ENCODE results near the gene EIF2D. TPM values are rescaled to one million over a fixed set of nuclear protein-coding genes. Genes with fewer than 3 reads are reported as not detected.

EIF2D gene
- total RNA-seq, 2 donors from 2014 or later, result 38.3 to 41.9 TPM

- Mint-ChIP-seq H3K4me1 (peaks cover 3% of the 10 kb centered on the region), H3K36me3 (ENCODE audit: low read depth) (peaks cover 13% of the 10 kb centered on the region), H3K9me3 (no peaks in the 10 kb centered on the region), H3K4me3 (no peak overlapping the region), H3K27me3 (ENCODE audit: insufficient read depth) (no peaks in the 10 kb centered on the region), H3K27ac (no peak overlapping the region)
- no peak for DNase-seq
- Histone ChIP-seq H3K9me3 (ENCODE audit: control insufficient read depth, low read length) (no peaks in the 10 kb centered on the region), H3K4me1 (ENCODE audit: control insufficient read depth, insufficient read depth, low read length) (no peaks in the 10 kb centered on the region), H3K27ac (ENCODE audit: low read depth, low read length) (peak overlapping the region; percentile 42), H3K36me3 (ENCODE audit: control insufficient read depth, insufficient read depth, low read length) (peaks cover 30% of the 10 kb centered on the region), H3K9ac (ENCODE audit: extremely low read depth, low read length, poor library complexity, severe bottlenecking) (no peak overlapping the region), H3K4me3 (ENCODE audit: low read length) (no peak overlapping the region), H3K27me3 (ENCODE audit: control insufficient read depth, insufficient read depth, low read length, poor library complexity, severe bottlenecking) (no peaks in the 10 kb centered on the region)
- WGBS, 2 experiments (ENCODE audit: insufficient coverage in 1 of 2, insufficient read length in 1 of 2), result 92 to 94% methylated on average over 8 to 14 of the region's 14 CpGs
- TF ChIP-seq CTCF (conservative IDR thresholded peaks at IDR 0.05), result no peak
Measured at GRCh38 chr1:206587904-206588303, 24.4 kb downstream of the EIF2D start.

GRCh38 chr1:206586501-206587445, 25.5 kb downstream of the EIF2D start:
- whole genome bisulfite sequencing, 2 experiments (ENCODE audit: insufficient coverage in 1 of 2, insufficient read length in 1 of 2), result 82 to 84% methylated on average over 7 to 12 of the region's 13 CpGs
- no peaks in the 10 kb centered on the region for H3K27me3 Mint-ChIP-seq (ENCODE audit: insufficient read depth)
- TF ChIP-seq CTCF (conservative IDR thresholded peaks at IDR 0.05), result no peak
- H3K9me3 ChIP-seq (ENCODE audit: control insufficient read depth, low read length), result no peaks in the 10 kb centered on the region
- H3K4me1 Mint-ChIP-seq, result peaks cover 3% of the 10 kb centered on the region
- no peaks in the 10 kb centered on the region for H3K9me3 Mint-ChIP-seq
- H3K4me3 Mint-ChIP-seq, result no peak overlapping the region
- no peak overlapping the region for H3K27ac Mint-ChIP-seq
- no peaks in the 10 kb centered on the region for H3K4me1 ChIP-seq (ENCODE audit: control insufficient read depth, insufficient read depth, low read length)
- H3K4me3 ChIP-seq (ENCODE audit: low read length), result no peak overlapping the region
- H3K27ac ChIP-seq (ENCODE audit: low read depth, low read length), result no peak overlapping the region
- H3K27me3 ChIP-seq (ENCODE audit: control insufficient read depth, insufficient read depth, low read length, poor library complexity, severe bottlenecking), result no peaks in the 10 kb centered on the region
- H3K9ac ChIP-seq (ENCODE audit: extremely low read depth, low read length, poor library complexity, severe bottlenecking), result no peak overlapping the region
- peaks cover 4% of the 10 kb centered on the region for H3K36me3 Mint-ChIP-seq (ENCODE audit: low read depth)
- no peak for DNase-seq
- H3K36me3 ChIP-seq (ENCODE audit: control insufficient read depth, insufficient read depth, low read length), result peaks cover 21% of the 10 kb centered on the region

GRCh38 chr1:206584683-206585082, 27.6 kb downstream of the EIF2D start:
- Histone ChIP-seq H3K9me3 (ENCODE audit: control insufficient read depth, low read length) (no peaks in the 10 kb centered on the region), H3K4me3 (ENCODE audit: low read length) (no peak overlapping the region), H3K27me3 (ENCODE audit: control insufficient read depth, insufficient read depth, low read length, poor library complexity, severe bottlenecking) (no peaks in the 10 kb centered on the region), H3K9ac (ENCODE audit: extremely low read depth, low read length, poor library complexity, severe bottlenecking) (no peak overlapping the region), H3K4me1 (ENCODE audit: control insufficient read depth, insufficient read depth, low read length) (no peaks in the 10 kb centered on the region), H3K36me3 (ENCODE audit: control insufficient read depth, insufficient read depth, low read length) (peaks cover 5% of the 10 kb centered on the region), H3K27ac (ENCODE audit: low read depth, low read length) (no peak overlapping the region)
- no peak overlapping the region for H3K4me3 Mint-ChIP-seq
- no peaks in the 10 kb centered on the region for H3K27me3 Mint-ChIP-seq (ENCODE audit: insufficient read depth)
- no peak for DNase-seq
- WGBS, 2 experiments (ENCODE audit: insufficient coverage in 1 of 2, insufficient read length in 1 of 2), result 75 to 100% methylated on average over 1 to 4 of the region's 4 CpGs
- peaks cover 3% of the 10 kb centered on the region for H3K4me1 Mint-ChIP-seq
- peaks cover 2% of the 10 kb centered on the region for H3K36me3 Mint-ChIP-seq (ENCODE audit: low read depth)
- no peak for TF ChIP-seq CTCF (conservative IDR thresholded peaks at IDR 0.05)
- H3K9me3 Mint-ChIP-seq, result no peaks in the 10 kb centered on the region
- H3K27ac Mint-ChIP-seq, result no peak overlapping the region
